ENCODE results near the gene DMBT1.

- TF ChIP-seq JUNB (IDR thresholded peaks at IDR 0.05) (no peak), SP1 (IDR thresholded peaks at IDR 0.05; ENCODE audit: low read depth, low read length) (no peak), EZH2 (IDR thresholded peaks at IDR 0.05; ENCODE audit: borderline replicate concordance, control insufficient read depth, low read depth, low read length) (no peak), POLR2AphosphoS5 (IDR thresholded peaks at IDR 0.05; ENCODE audit: low read length) (no peak), CREM (IDR thresholded peaks at IDR 0.05; ENCODE audit: low read depth) (no peak), JUND (IDR thresholded peaks at IDR 0.05; ENCODE audit: low read depth, low read length) (no peak), RAD21 (IDR thresholded peaks at IDR 0.05; ENCODE audit: insufficient read depth, low read depth, low read length) (no peak), POLR2A (IDR thresholded peaks at IDR 0.05; ENCODE audit: low read depth, low read length) (no peak), SIN3A (IDR thresholded peaks at IDR 0.05; ENCODE audit: low read depth, low read length) (no peak)
- TF ChIP-seq, protein P1, sequence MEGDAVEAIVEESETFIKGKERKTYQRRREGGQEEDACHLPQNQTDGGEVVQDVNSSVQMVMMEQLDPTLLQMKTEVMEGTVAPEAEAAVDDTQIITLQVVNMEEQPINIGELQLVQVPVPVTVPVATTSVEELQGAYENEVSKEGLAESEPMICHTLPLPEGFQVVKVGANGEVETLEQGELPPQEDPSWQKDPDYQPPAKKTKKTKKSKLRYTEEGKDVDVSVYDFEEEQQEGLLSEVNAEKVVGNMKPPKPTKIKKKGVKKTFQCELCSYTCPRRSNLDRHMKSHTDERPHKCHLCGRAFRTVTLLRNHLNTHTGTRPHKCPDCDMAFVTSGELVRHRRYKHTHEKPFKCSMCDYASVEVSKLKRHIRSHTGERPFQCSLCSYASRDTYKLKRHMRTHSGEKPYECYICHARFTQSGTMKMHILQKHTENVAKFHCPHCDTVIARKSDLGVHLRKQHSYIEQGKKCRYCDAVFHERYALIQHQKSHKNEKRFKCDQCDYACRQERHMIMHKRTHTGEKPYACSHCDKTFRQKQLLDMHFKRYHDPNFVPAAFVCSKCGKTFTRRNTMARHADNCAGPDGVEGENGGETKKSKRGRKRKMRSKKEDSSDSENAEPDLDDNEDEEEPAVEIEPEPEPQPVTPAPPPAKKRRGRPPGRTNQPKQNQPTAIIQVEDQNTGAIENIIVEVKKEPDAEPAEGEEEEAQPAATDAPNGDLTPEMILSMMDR (IDR thresholded peaks at IDR 0.05 in 2 of 3, conservative IDR thresholded peaks at IDR 0.05 in 1 of 3; ENCODE audit: control insufficient read depth in 2 of 3, extremely low read depth in 1 of 3, insufficient read depth in 1 of 3, low read depth in 3 of 3, low read length in 3 of 3), result no peak
- TF ChIP-seq, protein P2, sequence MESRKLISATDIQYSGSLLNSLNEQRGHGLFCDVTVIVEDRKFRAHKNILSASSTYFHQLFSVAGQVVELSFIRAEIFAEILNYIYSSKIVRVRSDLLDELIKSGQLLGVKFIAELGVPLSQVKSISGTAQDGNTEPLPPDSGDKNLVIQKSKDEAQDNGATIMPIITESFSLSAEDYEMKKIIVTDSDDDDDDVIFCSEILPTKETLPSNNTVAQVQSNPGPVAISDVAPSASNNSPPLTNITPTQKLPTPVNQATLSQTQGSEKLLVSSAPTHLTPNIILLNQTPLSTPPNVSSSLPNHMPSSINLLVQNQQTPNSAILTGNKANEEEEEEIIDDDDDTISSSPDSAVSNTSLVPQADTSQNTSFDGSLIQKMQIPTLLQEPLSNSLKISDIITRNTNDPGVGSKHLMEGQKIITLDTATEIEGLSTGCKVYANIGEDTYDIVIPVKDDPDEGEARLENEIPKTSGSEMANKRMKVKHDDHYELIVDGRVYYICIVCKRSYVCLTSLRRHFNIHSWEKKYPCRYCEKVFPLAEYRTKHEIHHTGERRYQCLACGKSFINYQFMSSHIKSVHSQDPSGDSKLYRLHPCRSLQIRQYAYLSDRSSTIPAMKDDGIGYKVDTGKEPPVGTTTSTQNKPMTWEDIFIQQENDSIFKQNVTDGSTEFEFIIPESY (IDR thresholded peaks at IDR 0.05), result no peak
- TF ChIP-seq, protein P3, sequence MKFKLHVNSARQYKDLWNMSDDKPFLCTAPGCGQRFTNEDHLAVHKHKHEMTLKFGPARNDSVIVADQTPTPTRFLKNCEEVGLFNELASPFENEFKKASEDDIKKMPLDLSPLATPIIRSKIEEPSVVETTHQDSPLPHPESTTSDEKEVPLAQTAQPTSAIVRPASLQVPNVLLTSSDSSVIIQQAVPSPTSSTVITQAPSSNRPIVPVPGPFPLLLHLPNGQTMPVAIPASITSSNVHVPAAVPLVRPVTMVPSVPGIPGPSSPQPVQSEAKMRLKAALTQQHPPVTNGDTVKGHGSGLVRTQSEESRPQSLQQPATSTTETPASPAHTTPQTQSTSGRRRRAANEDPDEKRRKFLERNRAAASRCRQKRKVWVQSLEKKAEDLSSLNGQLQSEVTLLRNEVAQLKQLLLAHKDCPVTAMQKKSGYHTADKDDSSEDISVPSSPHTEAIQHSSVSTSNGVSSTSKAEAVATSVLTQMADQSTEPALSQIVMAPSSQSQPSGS (IDR thresholded peaks at IDR 0.05; ENCODE audit: low read length), result no peak
Observed at GRCh38 chr10:122546242-122546641, 14.3 kb upstream of the DMBT1 start.

Measured in GM12878 (cell line).